ENCODE data around the gene DLG5.

DLG5 gene

DNA sequence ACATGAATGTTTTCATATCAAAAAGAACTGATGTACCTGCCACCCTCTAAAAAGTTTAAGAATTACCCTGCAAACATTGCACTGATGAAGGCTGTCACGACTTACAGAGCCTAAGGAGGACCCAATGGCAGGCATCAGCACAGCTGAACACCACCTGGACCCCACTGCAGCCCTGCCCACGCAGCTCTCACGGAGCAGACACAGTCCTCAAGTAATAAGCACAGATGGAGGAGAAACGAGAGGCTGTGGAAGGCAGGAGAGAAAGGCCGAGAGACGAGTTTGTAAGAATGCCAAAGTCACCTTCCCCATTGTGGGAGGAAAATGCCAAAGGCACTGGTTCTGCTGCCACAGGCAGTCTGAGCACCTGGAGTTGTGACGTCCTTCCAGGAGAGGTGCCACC lies 135.0 kb downstream of the DLG5 start:
- TF ChIP-seq, protein P1, sequence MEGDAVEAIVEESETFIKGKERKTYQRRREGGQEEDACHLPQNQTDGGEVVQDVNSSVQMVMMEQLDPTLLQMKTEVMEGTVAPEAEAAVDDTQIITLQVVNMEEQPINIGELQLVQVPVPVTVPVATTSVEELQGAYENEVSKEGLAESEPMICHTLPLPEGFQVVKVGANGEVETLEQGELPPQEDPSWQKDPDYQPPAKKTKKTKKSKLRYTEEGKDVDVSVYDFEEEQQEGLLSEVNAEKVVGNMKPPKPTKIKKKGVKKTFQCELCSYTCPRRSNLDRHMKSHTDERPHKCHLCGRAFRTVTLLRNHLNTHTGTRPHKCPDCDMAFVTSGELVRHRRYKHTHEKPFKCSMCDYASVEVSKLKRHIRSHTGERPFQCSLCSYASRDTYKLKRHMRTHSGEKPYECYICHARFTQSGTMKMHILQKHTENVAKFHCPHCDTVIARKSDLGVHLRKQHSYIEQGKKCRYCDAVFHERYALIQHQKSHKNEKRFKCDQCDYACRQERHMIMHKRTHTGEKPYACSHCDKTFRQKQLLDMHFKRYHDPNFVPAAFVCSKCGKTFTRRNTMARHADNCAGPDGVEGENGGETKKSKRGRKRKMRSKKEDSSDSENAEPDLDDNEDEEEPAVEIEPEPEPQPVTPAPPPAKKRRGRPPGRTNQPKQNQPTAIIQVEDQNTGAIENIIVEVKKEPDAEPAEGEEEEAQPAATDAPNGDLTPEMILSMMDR (IDR thresholded peaks at IDR 0.05), result no peak

DNA sequence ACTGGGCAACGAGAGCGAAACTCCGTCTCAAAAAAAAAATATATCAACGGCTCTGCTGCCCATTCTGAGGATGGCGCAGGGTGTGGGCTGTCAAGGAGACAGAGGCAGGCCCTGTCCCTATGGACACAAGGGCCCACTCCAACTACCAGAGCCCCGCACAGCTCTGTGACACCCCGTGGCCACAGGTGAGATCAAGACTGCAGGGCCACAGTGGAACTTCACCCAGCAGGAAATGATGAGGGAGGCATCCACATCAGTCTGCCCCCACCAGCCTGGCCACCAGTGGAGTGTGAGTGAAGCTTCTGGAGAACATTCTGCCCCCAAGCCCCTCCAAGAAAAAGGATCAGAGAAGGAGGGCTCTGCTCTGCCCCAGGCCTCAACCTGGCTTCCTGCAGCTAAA lies 136.7 kb downstream of the DLG5 start:
- TF ChIP-seq, protein P1 (IDR thresholded peaks at IDR 0.05), result no peak

DNA sequence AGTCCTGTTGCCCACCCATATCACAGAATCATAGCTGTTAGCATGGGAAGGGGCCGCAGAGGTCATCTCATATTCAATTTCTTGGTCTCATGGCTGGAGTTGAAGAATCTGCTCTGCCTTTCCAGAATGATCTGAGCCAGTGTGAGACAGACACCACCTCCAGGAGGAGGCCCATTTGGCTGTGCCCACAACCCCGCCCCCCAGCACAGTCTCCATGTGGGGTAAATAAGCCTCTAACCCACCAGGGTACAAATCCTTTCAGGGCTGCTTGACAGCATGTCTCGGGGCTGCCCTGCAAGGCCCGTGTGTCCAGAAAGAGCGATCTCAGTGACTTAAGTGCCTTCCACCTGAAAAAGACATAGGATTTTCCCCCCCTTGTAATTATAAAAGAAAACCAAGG lies 137.5 kb downstream of the DLG5 start:
- TF ChIP-seq, protein P1 (IDR thresholded peaks at IDR 0.05), result no peak

DNA sequence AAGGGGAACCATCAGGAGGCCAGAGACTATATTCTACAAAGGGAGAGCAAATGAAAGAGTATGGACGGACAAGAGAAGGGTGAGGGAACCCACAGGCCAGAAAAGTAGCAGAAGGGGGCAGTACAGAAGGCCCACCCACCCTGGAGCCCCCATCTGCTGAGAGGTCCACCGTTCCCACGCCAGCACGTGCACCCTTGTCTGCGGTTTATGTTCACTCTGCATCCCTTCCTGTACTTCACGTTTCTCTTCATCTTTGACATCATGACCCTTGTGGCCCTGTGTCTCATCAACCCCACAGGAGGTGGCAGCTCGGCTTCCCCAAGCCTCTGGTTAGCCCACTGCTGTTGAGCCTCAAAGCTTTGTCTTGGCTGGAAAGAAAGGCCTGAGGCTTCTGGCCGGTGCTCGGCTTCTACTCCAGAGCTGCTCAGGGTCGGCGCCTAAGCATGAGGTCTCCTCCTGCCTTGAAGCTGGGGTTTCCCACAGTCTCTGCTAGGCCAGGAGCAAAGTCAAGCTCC lies 138.0 kb downstream of the DLG5 start:
- TF ChIP-seq, protein P1 (IDR thresholded peaks at IDR 0.05), result no peak

DNA sequence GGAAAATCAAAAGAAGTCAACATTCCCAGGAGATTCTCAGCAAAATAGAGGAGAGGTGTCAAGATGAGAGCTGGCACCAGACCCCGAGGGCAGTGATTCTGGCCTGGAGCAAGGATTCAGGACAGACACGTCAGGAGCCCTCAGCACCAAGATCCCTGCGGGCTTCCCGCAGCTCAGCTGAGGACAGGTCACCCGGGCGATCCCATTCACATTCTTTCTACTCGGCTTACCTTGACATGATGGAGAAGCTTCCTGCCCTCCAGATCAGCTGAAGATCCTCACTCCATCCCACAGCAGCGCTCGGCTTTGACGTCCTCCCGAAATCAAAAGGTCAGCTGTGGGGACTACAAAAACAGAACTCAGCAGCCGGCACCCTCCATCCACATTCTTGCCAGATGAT lies 139.1 kb downstream of the DLG5 start:
- TF ChIP-seq, protein P1 (IDR thresholded peaks at IDR 0.05), result no peak

DNA sequence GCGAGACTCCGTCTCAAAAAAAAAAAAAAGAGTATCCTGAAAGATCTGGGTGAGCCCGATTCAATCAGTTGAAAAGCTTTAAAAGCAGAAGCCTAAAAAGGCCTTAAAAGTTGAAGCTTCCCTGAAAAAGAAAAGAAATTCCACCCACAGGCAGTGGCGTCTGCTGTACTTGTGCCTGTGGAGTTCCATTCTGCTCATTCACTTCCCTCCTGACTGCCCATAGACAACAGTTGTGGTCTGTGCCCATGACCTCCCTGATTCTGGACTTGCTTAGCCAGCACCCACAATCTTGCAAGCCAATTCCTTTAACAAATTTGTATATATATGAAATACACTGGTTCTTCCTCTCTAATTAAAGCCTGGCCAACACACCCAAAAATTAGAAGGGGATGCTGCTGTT lies 141.7 kb downstream of the DLG5 start:
- TF ChIP-seq, protein P1 (IDR thresholded peaks at IDR 0.05), result no peak

DNA sequence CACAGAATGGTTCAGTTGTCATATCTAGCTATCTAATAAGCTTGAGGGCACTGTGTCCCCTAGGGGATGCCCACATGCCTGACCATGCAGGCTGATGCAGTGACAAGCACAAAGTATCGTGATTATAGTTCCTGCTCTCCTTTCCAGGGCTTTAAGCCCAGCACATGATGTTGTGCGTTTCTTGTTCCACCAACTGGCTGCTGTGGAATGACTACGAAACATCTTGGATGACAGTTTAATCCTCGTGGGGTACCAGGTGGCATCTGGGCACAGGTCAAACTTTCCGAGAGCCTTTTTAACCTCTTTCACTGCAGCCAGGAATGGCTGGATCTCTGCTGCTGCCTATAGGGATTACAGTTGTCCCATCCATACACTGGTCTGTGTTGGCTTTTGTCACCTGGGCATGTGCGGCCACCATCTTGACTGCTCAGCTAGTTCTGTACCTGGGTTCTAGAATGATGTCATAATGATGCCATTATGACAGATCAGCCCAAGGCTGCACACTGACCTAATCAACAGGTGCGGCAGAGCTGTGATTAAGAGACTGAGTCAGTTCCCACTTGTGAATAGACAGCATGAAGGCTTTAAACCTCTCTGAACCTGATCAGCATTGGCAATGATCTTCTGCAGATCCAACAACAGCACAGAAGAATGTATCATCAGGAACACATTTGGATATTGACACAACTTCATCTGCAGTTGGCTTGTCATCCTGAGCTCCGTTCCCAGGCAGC lies 144.1 kb downstream of the DLG5 start:
- TF ChIP-seq, protein P1 (IDR thresholded peaks at IDR 0.05), result no peak
